HCT116 (cell line): ENCODE results near the gene KRTAP10-7. TPM values are rescaled to one million over a fixed set of nuclear protein-coding genes. Genes with fewer than 3 reads are reported as not detected.

Experiments
- ATAC-seq: fragments of 200-7000 bp; cut with Tn5 transposase; 2 replicates; pipeline ENCODE4 v1.9.1; 2020; ENCODE audit warnings: mild to moderate bottlenecking, moderate library complexity
- BruUV-seq: library from RNA; stranded (reverse); fragments of 400-500 nt; replicated peaks from 2 replicates; lab custom pipeline; 2021; lab: Mats Ljungman, UMichigan
- CTCF ChIA-PET: fragments of 300-600 bp; sonication (Branson Sonifier 250); formaldehyde crosslinking; loops from one replicate; lab custom pipeline; 2021; ENCODE audit warnings: antibody characterized with exemption; lab: Charles Lee
- POLR2A ChIA-PET: fragments of 300-600, 350-600 bp; sonication (Branson Sonifier 250); formaldehyde crosslinking; loops from one replicate; lab custom pipeline; 2021; ENCODE audit warnings: antibody characterized with exemption; lab: Charles Lee
- RAD21 ChIA-PET, 2 experiments: fragments of 300-600 bp; sonication (Branson Sonifier 250); formaldehyde crosslinking; loops; one replicate each; lab custom pipeline; 2023; ENCODE audit warnings: low total read pairs in 2 of 2; ENCODE audit not compliant: uncharacterized antibody in 2 of 2, unreplicated experiment in 2 of 2, low non-redundant PET in 1 of 2; lab: Charles Lee
- DNase-seq: peaks from one replicate; pipeline ENCODE4 v3.0.0-alpha.2; 2010; ENCODE audit warnings: low read depth, low spot score
- H2AFZ ChIP-seq: fragments of 200-600 bp; shearing (Covaris generic), sonication (generic); 2 replicates; pipeline ENCODE4 v1.6.1; 2017; ENCODE audit warnings: low read depth, mixed run types, mixed read lengths, antibody characterized with exemption, low read length; ENCODE audit not compliant: poor library complexity, severe bottlenecking
- H3K27ac ChIP-seq: 2 replicates; pipeline ENCODE4 v1.5.1; 2012; ENCODE audit warnings: low read depth, low read length
- H3K27me3 ChIP-seq: fragments of 200-600 bp; sonication (generic); 2 replicates; pipeline ENCODE4 v1.6.1; 2016; ENCODE audit warnings: mixed run types, low read length, mixed read lengths; ENCODE audit not compliant: insufficient read depth
- H3K36me3 ChIP-seq, 2 experiments: fragments of 200-500 bp in 1 of 2; fragments of 200-600 bp in 1 of 2; sonication (Bioruptor generic) in 1 of 2; sonication (generic) in 1 of 2; 2 replicates each; pipeline versions ENCODE4 v1.5.1 to v1.6.1; 2014 to 2016; ENCODE audit warnings: low read length in 2 of 2, inconsistent platforms in 1 of 2, mixed read lengths in 1 of 2, mixed run types in 1 of 2; ENCODE audit not compliant: insufficient read depth in 2 of 2, control insufficient read depth in 1 of 2
- H3K4me1 ChIP-seq, 2 experiments: fragments of 200-600 bp in 1 of 2; sonication (generic) in 1 of 2; 2 replicates each; pipeline versions ENCODE4 v1.5.1 to v1.6.1; 2012 to 2017; ENCODE audit warnings: low read length in 2 of 2, inconsistent platforms in 1 of 2, mild to moderate bottlenecking in 1 of 2, mixed read lengths in 1 of 2, mixed run types in 1 of 2, moderate library complexity in 1 of 2; ENCODE audit not compliant: insufficient read depth in 2 of 2, control insufficient read depth in 1 of 2
- H3K4me2 ChIP-seq: fragments of 200-600 bp; sonication (generic); 2 replicates; pipeline ENCODE4 v1.6.1; 2017; ENCODE audit warnings: mixed run types, low read length, mixed read lengths
- H3K4me3 ChIP-seq, 2 experiments: fragments of 200-600 bp in 1 of 2; sonication (generic) in 1 of 2; replicated peaks in 1 of 2; 2 replicates each; pipeline ENCODE4 v1.5.1; 2011 to 2016; ENCODE audit warnings: low read length in 2 of 2, control low read depth in 1 of 2, low read depth in 1 of 2, mild to moderate bottlenecking in 1 of 2, mixed read lengths in 1 of 2, mixed run types in 1 of 2
- H3K79me2 ChIP-seq: fragments of 200-600 bp; sonication (generic); 2 replicates; pipeline ENCODE4 v1.6.1; 2017; ENCODE audit warnings: mild to moderate bottlenecking, mixed run types, low read length, moderate library complexity, mixed read lengths; ENCODE audit not compliant: insufficient read depth
- H3K9ac ChIP-seq: fragments of 200-600 bp; sonication (generic); 2 replicates; pipeline ENCODE4 v1.6.1; 2016; ENCODE audit warnings: low read length, mixed read lengths
- H3K9me2 ChIP-seq: fragments of 200-600 bp; sonication (generic), shearing (Covaris generic); 2 replicates; pipeline ENCODE4 v1.6.1; 2017; ENCODE audit warnings: mixed run types, mild to moderate bottlenecking, moderate library complexity; ENCODE audit not compliant: insufficient read depth
- H3K9me3 ChIP-seq, 2 experiments: fragments of 200-500 bp in 1 of 2; fragments of 200-600 bp in 1 of 2; sonication (Bioruptor generic) in 1 of 2; sonication (generic) in 1 of 2; 2 replicates each; pipeline ENCODE4 v1.6.1; 2014 to 2017; ENCODE audit warnings: low read length in 2 of 2, mixed read lengths in 2 of 2, inconsistent platforms in 1 of 2, low read depth in 1 of 2, mild to moderate bottlenecking in 1 of 2, mixed run types in 1 of 2, moderate library complexity in 1 of 2; ENCODE audit not compliant: control insufficient read depth in 1 of 2, insufficient read depth in 1 of 2
- H4K20me1 ChIP-seq: fragments of 200-600 bp; sonication (generic), shearing (Covaris generic); 2 replicates; pipeline ENCODE4 v1.6.1; 2017; ENCODE audit warnings: mixed run types, mild to moderate bottlenecking, moderate library complexity; ENCODE audit not compliant: insufficient read depth
- CBX3 ChIP-seq: IDR thresholded peaks from 2 replicates; pipeline ENCODE4 v1.6.1; 2012; ENCODE audit warnings: low read depth
- CEBPB ChIP-seq: IDR thresholded peaks from 2 replicates; pipeline ENCODE4 v1.6.1; 2012; ENCODE audit warnings: low read depth
- ELF1 ChIP-seq: IDR thresholded peaks from 2 replicates; pipeline ENCODE4 v1.6.1; 2012; ENCODE audit warnings: low read depth, borderline replicate concordance
- FOSL1 ChIP-seq: IDR thresholded peaks from 2 replicates; pipeline ENCODE4 v1.6.1; 2012; ENCODE audit warnings: low read depth
- POLR2A ChIP-seq: IDR thresholded peaks from 2 replicates; pipeline ENCODE4 v1.7.0; 2011; ENCODE audit warnings: borderline replicate concordance; ENCODE audit not compliant: insufficient read depth, insufficient read length; ENCODE audit errors: extremely low read depth
- POLR2AphosphoS5 ChIP-seq: IDR thresholded peaks from 2 replicates; pipeline ENCODE4 v1.6.1; 2011; ENCODE audit warnings: mild to moderate bottlenecking, low read depth, low read length, moderate library complexity
- RAD21 ChIP-seq: IDR thresholded peaks from 2 replicates; pipeline ENCODE4 v1.6.1; 2012; ENCODE audit warnings: low read depth, mild to moderate bottlenecking
- SP1 ChIP-seq: IDR thresholded peaks from 2 replicates; pipeline ENCODE4 v1.6.1; 2012; ENCODE audit warnings: low read depth
- SRF ChIP-seq: IDR thresholded peaks from 2 replicates; pipeline ENCODE4 v1.6.1; 2012; ENCODE audit warnings: low read depth
- TCF7L2 ChIP-seq: IDR thresholded peaks from 2 replicates; pipeline ENCODE4 v1.7.0; 2011; ENCODE audit warnings: borderline replicate concordance, inconsistent platforms; ENCODE audit not compliant: insufficient read depth, insufficient read length; ENCODE audit errors: extremely low read depth
- ZNF274 ChIP-seq: fragments of 200-500 bp; sonication (Bioruptor generic); IDR thresholded peaks from 2 replicates; pipeline ENCODE4 v1.6.1; 2014; ENCODE audit warnings: mild to moderate bottlenecking, low read depth, low read length, inconsistent platforms
- intact Hi-C: fragments of 100-400 bp; cut with micrococcal nuclease; formaldehyde crosslinking; loops from 2 replicates; pipeline ENCODE4 v1.10.0; 2022
- total RNA-seq: library from RNA; stranded (reverse); gene quantifications from one replicate; pipeline ENCODE4 v1.2.1, GENCODE V29; 2021; ENCODE audit not compliant: unreplicated experiment
- TF ChIP-seq, protein P1 (sequence below): IDR thresholded peaks from 2 replicates; pipeline ENCODE4 v1.6.1; 2012
- TF ChIP-seq, protein P2 (sequence below), 3 experiments: fragments of 200-600 bp in 1 of 3; sonication (generic) in 1 of 3; IDR thresholded peaks in 2 of 3; conservative IDR thresholded peaks in 1 of 3; 2 replicates each; pipeline ENCODE4 v1.5.1; 2012 to 2017; ENCODE audit warnings: low read depth in 2 of 3, low read length in 2 of 3, antibody characterized with exemption in 1 of 3, borderline replicate concordance in 1 of 3, control low read depth in 1 of 3, mild to moderate bottlenecking in 1 of 3, mixed read lengths in 1 of 3, mixed run types in 1 of 3, moderate library complexity in 1 of 3; ENCODE audit not compliant: insufficient read depth in 1 of 3
- TF ChIP-seq, protein P3 (sequence below): IDR thresholded peaks from 2 replicates; pipeline ENCODE4 v1.6.1; 2012

Gene KRTAP10-7
- total RNA-seq, 1 experiment from 2014 or later = not detected

DNA sequence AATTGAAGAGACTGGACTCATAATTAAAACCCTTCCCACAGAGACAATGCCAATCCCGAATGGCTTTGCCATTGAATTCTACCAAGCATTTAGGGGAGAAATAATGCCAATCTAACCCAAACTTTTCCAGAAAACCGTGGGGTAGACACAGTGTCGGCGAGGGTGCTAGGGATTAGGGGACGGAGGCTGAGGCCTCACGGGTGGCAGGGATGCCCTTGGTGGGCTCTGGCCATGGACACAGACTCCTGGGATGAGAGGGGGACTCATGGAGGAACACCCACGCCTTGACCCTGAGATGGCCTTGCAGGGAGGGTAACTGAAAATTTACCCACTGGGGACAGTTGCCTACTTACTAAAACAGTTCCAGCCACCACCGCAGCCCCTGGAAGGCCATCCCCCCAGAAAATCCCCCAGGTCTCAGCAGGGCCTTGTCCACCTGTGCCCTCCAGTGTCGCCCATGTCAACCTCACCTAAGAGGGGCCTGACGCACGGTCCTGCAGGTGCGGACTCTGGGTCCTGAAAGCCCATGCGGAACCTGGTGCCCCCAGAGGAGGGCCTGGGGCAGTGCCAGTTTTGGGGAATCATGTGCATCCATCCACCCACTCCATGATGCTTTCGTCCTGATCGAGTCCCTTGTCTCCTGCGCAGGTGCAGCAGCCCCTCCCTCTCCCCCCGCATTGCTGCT lies 21.9 kb upstream of the KRTAP10-7 start:
- DNase-seq = no peak

More for the DNA sequence above, 21.9 kb upstream of the KRTAP10-7 start:
- POLR2A ChIA-PET = no interaction called here
- Histone ChIP-seq H3K36me3 (no peaks in the 10 kb centered on the region), H3K9me3 (peaks cover 0 to 4% of the 10 kb centered on the region in 2 experiments; a peak in 2 of 4 replicates), H3K9me2 (no peaks in the 10 kb centered on the region), H4K20me1 (no peaks in the 10 kb centered on the region), H3K4me1 (peaks cover 0 to 3% of the 10 kb centered on the region in 2 experiments; a peak in 1 of 4 replicates), H3K9ac (no peak overlapping the region), H2AFZ (no peak overlapping the region), H3K27ac (no peak overlapping the region), H3K27me3 (no peaks in the 10 kb centered on the region), H3K79me2 (no peaks in the 10 kb centered on the region), H3K4me2 (no peak overlapping the region), H3K4me3 (no peak overlapping the region)
- BruUV-seq = no TSS peak
- RAD21 ChIA-PET = no interaction called here
- CTCF ChIA-PET = no interaction called here
- TF ChIP-seq ELF1 = no peak
- no peak for TF ChIP-seq FOSL1
- no peak for TF ChIP-seq SRF
- TF ChIP-seq RAD21 = no peak
- no peak for TF ChIP-seq POLR2A
- no peak for TF ChIP-seq POLR2AphosphoS5
- TF ChIP-seq, protein P1, sequence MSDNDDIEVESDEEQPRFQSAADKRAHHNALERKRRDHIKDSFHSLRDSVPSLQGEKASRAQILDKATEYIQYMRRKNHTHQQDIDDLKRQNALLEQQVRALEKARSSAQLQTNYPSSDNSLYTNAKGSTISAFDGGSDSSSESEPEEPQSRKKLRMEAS = no peak
- TF ChIP-seq ZNF274 = no peak
- TF ChIP-seq SP1 = no peak
- TF ChIP-seq CEBPB = no peak
- TF ChIP-seq, protein P2, sequence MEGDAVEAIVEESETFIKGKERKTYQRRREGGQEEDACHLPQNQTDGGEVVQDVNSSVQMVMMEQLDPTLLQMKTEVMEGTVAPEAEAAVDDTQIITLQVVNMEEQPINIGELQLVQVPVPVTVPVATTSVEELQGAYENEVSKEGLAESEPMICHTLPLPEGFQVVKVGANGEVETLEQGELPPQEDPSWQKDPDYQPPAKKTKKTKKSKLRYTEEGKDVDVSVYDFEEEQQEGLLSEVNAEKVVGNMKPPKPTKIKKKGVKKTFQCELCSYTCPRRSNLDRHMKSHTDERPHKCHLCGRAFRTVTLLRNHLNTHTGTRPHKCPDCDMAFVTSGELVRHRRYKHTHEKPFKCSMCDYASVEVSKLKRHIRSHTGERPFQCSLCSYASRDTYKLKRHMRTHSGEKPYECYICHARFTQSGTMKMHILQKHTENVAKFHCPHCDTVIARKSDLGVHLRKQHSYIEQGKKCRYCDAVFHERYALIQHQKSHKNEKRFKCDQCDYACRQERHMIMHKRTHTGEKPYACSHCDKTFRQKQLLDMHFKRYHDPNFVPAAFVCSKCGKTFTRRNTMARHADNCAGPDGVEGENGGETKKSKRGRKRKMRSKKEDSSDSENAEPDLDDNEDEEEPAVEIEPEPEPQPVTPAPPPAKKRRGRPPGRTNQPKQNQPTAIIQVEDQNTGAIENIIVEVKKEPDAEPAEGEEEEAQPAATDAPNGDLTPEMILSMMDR (IDR thresholded peaks at IDR 0.05 in 2 of 3, conservative IDR thresholded peaks at IDR 0.05 in 1 of 3; ENCODE audit: borderline replicate concordance in 1 of 3, insufficient read depth in 1 of 3, low read depth in 2 of 3, low read length in 2 of 3) = no peak
- no peak for TF ChIP-seq CBX3
- TF ChIP-seq, protein P3, sequence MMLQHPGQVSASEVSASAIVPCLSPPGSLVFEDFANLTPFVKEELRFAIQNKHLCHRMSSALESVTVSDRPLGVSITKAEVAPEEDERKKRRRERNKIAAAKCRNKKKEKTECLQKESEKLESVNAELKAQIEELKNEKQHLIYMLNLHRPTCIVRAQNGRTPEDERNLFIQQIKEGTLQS = no peak
- TF ChIP-seq TCF7L2 = no peak
- intact Hi-C loops = no loop called here
- ATAC-seq = no peak
